Loucy (cell line): ENCODE measurements around the gene STON2.

Source experiments
- H2AFZ ChIP-seq: fragments of 200-600 bp; sonication (generic); 2 replicates; pipeline ENCODE4 v1.6.0; 2016; ENCODE audit warnings: antibody characterized with exemption, mild to moderate bottlenecking, low read length, moderate library complexity
- H3F3A ChIP-seq: fragments of 200-600 bp; 2 replicates; pipeline ENCODE4 v1.6.0; 2016; ENCODE audit warnings: antibody characterized with exemption, low read depth, mild to moderate bottlenecking
- H3K27me3 ChIP-seq: fragments of 200-600 bp; sonication (generic); 2 replicates; pipeline ENCODE4 v1.6.1; 2014; ENCODE audit warnings: low read length, mild to moderate bottlenecking; ENCODE audit not compliant: insufficient read depth, poor library complexity, severe bottlenecking
- H3K36me3 ChIP-seq: fragments of 200-600 bp; sonication (generic); 2 replicates; pipeline ENCODE4 v1.6.1; 2016; ENCODE audit warnings: low read length; ENCODE audit not compliant: insufficient read depth
- H3K4me1 ChIP-seq: fragments of 200-600 bp; sonication (generic); 2 replicates; pipeline ENCODE4 v1.5.1; 2014; ENCODE audit warnings: low read length, mild to moderate bottlenecking; ENCODE audit not compliant: insufficient read depth, poor library complexity, severe bottlenecking
- H3K4me2 ChIP-seq: fragments of 200-600 bp; sonication (generic); 2 replicates; pipeline ENCODE4 v1.6.0; 2014; ENCODE audit warnings: antibody characterized with exemption, low read length, low read depth, mild to moderate bottlenecking; ENCODE audit not compliant: poor library complexity, severe bottlenecking
- H3K4me3 ChIP-seq: fragments of 200-600 bp; sonication (generic); 2 replicates; pipeline ENCODE4 v1.5.1; 2014; ENCODE audit warnings: low read length, mild to moderate bottlenecking, mixed read lengths; ENCODE audit not compliant: poor library complexity, severe bottlenecking
- H3K79me2 ChIP-seq: fragments of 200-600 bp; sonication (generic); 2 replicates; pipeline ENCODE4 v1.6.1; 2014; ENCODE audit warnings: low read length; ENCODE audit not compliant: insufficient read depth
- H3K9ac ChIP-seq: fragments of 200-600 bp; sonication (generic); 2 replicates; pipeline ENCODE4 v1.6.0; 2014; ENCODE audit warnings: mild to moderate bottlenecking, low read depth, low read length, moderate library complexity; ENCODE audit not compliant: poor library complexity, severe bottlenecking
- H3K9me2 ChIP-seq: fragments of 200-600 bp; sonication (generic); replicated peaks from 2 replicates; pipeline ENCODE4 v1.6.1; 2016; ENCODE audit warnings: low read depth, low read length, mixed read lengths
- H3K9me3 ChIP-seq: fragments of 200-600 bp; sonication (generic); 2 replicates; pipeline ENCODE4 v1.6.1; 2014; ENCODE audit warnings: mild to moderate bottlenecking, antibody characterized with exemption, low read length, low read depth; ENCODE audit not compliant: insufficient read depth
- H4K20me1 ChIP-seq: fragments of 200-600 bp; sonication (generic); 2 replicates; pipeline ENCODE4 v1.6.0; 2014; ENCODE audit warnings: antibody characterized with exemption, low read length, mild to moderate bottlenecking; ENCODE audit not compliant: insufficient read depth, poor library complexity, severe bottlenecking
- CTCF ChIP-seq: fragments of 200-600 bp; sonication (generic); conservative IDR thresholded peaks from 2 replicates; pipeline ENCODE4 v1.5.1; 2014; ENCODE audit warnings: mild to moderate bottlenecking, antibody characterized with exemption, low read length
- EZH2phosphoT487 ChIP-seq: fragments of 200-600 bp; IDR thresholded peaks from 2 replicates; pipeline ENCODE4 v1.6.1; 2018; ENCODE audit warnings: antibody characterized with exemption, mild to moderate bottlenecking, moderate library complexity, borderline replicate concordance

The STON2 gene

GRCh38 chr14:81301371-81301770 lies 98.8 kb downstream of the STON2 start:
- Histone ChIP-seq H3F3A (no peaks in the 10 kb centered on the region), H3K4me1 (peaks cover 10% of the 10 kb centered on the region), H3K4me2 (no peak overlapping the region), H3K27me3 (no peaks in the 10 kb centered on the region), H3K9ac (no peak overlapping the region), H3K4me3 (no peak overlapping the region), H3K36me3 (no peaks in the 10 kb centered on the region), H3K9me2 (no peaks in the 10 kb centered on the region), H3K79me2 (no peaks in the 10 kb centered on the region), H3K9me3 (no peaks in the 10 kb centered on the region), H2AFZ (no peak overlapping the region), H4K20me1 (no peaks in the 10 kb centered on the region)
- TF ChIP-seq EZH2phosphoT487 (no peak), CTCF (no peak)

- no peaks in the 10 kb centered on the region for H3F3A ChIP-seq
- H3K79me2 ChIP-seq, result no peaks in the 10 kb centered on the region
- no peaks in the 10 kb centered on the region for H3K36me3 ChIP-seq
- no peak overlapping the region for H3K4me2 ChIP-seq
- H3K9me3 ChIP-seq, result no peaks in the 10 kb centered on the region
- H2AFZ ChIP-seq, result no peak overlapping the region
- H3K9me2 ChIP-seq, result no peaks in the 10 kb centered on the region
- no peak overlapping the region for H3K4me3 ChIP-seq
- peaks cover 10% of the 10 kb centered on the region for H3K4me1 ChIP-seq
- no peak overlapping the region for H3K9ac ChIP-seq
- H4K20me1 ChIP-seq, result no peaks in the 10 kb centered on the region
- TF ChIP-seq CTCF (no peak), EZH2phosphoT487 (no peak)
- no peaks in the 10 kb centered on the region for H3K27me3 ChIP-seq
These were observed 101.2 kb downstream of the STON2 start for GRCh38 chr14:81298911-81299310.

- Histone ChIP-seq H2AFZ (no peak overlapping the region), H3K79me2 (no peaks in the 10 kb centered on the region), H3K4me2 (no peak overlapping the region), H3K4me1 (peaks cover 8% of the 10 kb centered on the region), H3K36me3 (no peaks in the 10 kb centered on the region), H3K4me3 (no peak overlapping the region), H3K9ac (no peak overlapping the region), H4K20me1 (no peaks in the 10 kb centered on the region), H3K9me2 (no peaks in the 10 kb centered on the region), H3K27me3 (no peaks in the 10 kb centered on the region), H3K9me3 (no peaks in the 10 kb centered on the region), H3F3A (no peaks in the 10 kb centered on the region)
- TF ChIP-seq EZH2phosphoT487 (no peak), CTCF (no peak)
These were observed 102.0 kb downstream of the STON2 start for GRCh38 chr14:81298122-81298521.
